WTC11 (cell line): ENCODE results near the gene ETV1. TPM values are rescaled to one million over a fixed set of nuclear protein-coding genes. Genes with fewer than 3 reads are reported as not detected.

Source experiments
- ATAC-seq: fragments of 200-7000 bp; cut with Tn5 transposase; 2 replicates; pipeline ENCODE4 v1.10.0; 2021; ENCODE audit warnings: mild to moderate bottlenecking, moderate library complexity
- CTCF ChIA-PET: fragments of 300-600 bp; sonication (Branson Sonifier 250); formaldehyde crosslinking; loops from one replicate; lab custom pipeline; 2021; ENCODE audit warnings: antibody characterized with exemption; lab: Charles Lee
- POLR2A ChIA-PET: fragments of 350-600 bp; sonication (Branson Sonifier 250); formaldehyde crosslinking; loops from one replicate; lab custom pipeline; 2021; ENCODE audit warnings: antibody characterized with exemption; lab: Charles Lee
- DNase-seq: peaks from one replicate; pipeline ENCODE4 v3.0.0; 2021; ENCODE audit warnings: low spot score
- H3K27ac Mint-ChIP-seq: 2 replicates; pipeline ENCODE4 v1.8.0; 2021; ENCODE audit warnings: mixed read lengths
- H3K27me3 Mint-ChIP-seq: 2 replicates; pipeline ENCODE4 v1.8.0; 2021; ENCODE audit warnings: low read depth, mild to moderate bottlenecking, moderate library complexity, mixed read lengths
- H3K36me3 Mint-ChIP-seq: 2 replicates; pipeline ENCODE4 v1.8.0; 2021; ENCODE audit warnings: mixed read lengths
- H3K4me1 Mint-ChIP-seq: 2 replicates; pipeline ENCODE4 v1.8.0; 2022; ENCODE audit warnings: mixed read lengths
- H3K4me3 Mint-ChIP-seq: 2 replicates; pipeline ENCODE4 v1.8.0; 2021; ENCODE audit warnings: mild to moderate bottlenecking, moderate library complexity, mixed read lengths
- H3K9me3 Mint-ChIP-seq: 2 replicates; pipeline ENCODE4 v1.8.0; 2021; ENCODE audit warnings: mixed read lengths
- FOXK1 ChIP-seq: sonication (generic); formaldehyde crosslinking; IDR thresholded peaks from 2 replicates; pipeline ENCODE4 v1.8.0; 2022; ENCODE audit warnings: mild to moderate bottlenecking, moderate library complexity, missing genetic modification reagents
- HMGA2 ChIP-seq: fragments of 250-450 bp; sonication (Bioruptor Pico); IDR thresholded peaks from 2 replicates; pipeline ENCODE4 v1.4.0; 2021; ENCODE audit warnings: mild to moderate bottlenecking, moderate library complexity
- MXD4 ChIP-seq: fragments of 250-450 bp; sonication (Bioruptor Pico); IDR thresholded peaks from 2 replicates; pipeline ENCODE4 v1.8.0; 2021; ENCODE audit warnings: mild to moderate bottlenecking, moderate library complexity, borderline replicate concordance
- NFE2L1 ChIP-seq: sonication (generic); formaldehyde crosslinking; IDR thresholded peaks from 2 replicates; pipeline ENCODE4 v1.8.1; 2023; ENCODE audit warnings: missing genetic modification reagents
- PRRX2 ChIP-seq: fragments of 250-450 bp; sonication (Bioruptor Pico); IDR thresholded peaks from 2 replicates; pipeline ENCODE4 v1.8.0; 2021; ENCODE audit warnings: mild to moderate bottlenecking
- SMAD4 ChIP-seq: sonication (generic); formaldehyde crosslinking; IDR thresholded peaks from 2 replicates; pipeline ENCODE4 v1.8.0; 2022; ENCODE audit warnings: mild to moderate bottlenecking, missing genetic modification reagents
- TCF7 ChIP-seq: sonication (generic); formaldehyde crosslinking; IDR thresholded peaks from 2 replicates; pipeline ENCODE4 v1.8.0; 2022; ENCODE audit warnings: mild to moderate bottlenecking, low read depth, missing genetic modification reagents, moderate library complexity
- ZNF219 ChIP-seq: sonication (generic); formaldehyde crosslinking; IDR thresholded peaks from 2 replicates; pipeline ENCODE4 v1.8.0; 2023; ENCODE audit warnings: missing genetic modification reagents, mild to moderate bottlenecking, borderline replicate concordance
- ZNF396 ChIP-seq: fragments of 250-450 bp; sonication (Bioruptor Pico); IDR thresholded peaks from 2 replicates; pipeline ENCODE4 v1.8.0; 2021; ENCODE audit warnings: mild to moderate bottlenecking, moderate library complexity, borderline replicate concordance
- ZNF671 ChIP-seq: fragments of 250-450 bp; sonication (Bioruptor Pico); IDR thresholded peaks from 2 replicates; pipeline ENCODE4 v1.8.0; 2021; ENCODE audit warnings: mild to moderate bottlenecking
- total RNA-seq: library from RNA; stranded (reverse); gene quantifications from 3 replicates; pipeline ENCODE4 v1.2.3, GENCODE V29; 2021
- TF ChIP-seq, protein P1 (sequence below): sonication (generic); formaldehyde crosslinking; IDR thresholded peaks from 2 replicates; pipeline ENCODE4 v1.8.0; 2022; ENCODE audit warnings: missing genetic modification reagents
- TF ChIP-seq, protein P2 (sequence below): sonication (generic); formaldehyde crosslinking; conservative IDR thresholded peaks from 2 replicates; pipeline ENCODE4 v1.8.1; 2022; ENCODE audit warnings: mild to moderate bottlenecking, missing genetic modification reagents
- TF ChIP-seq, protein P3 (sequence below): sonication (generic); formaldehyde crosslinking; IDR thresholded peaks from 2 replicates; pipeline ENCODE4 v1.8.0; 2023; ENCODE audit warnings: missing genetic modification reagents
- TF ChIP-seq, protein P4 (sequence below): sonication (generic); formaldehyde crosslinking; IDR thresholded peaks from 2 replicates; pipeline ENCODE4 v1.8.1; 2023; ENCODE audit warnings: mild to moderate bottlenecking, missing genetic modification reagents, moderate library complexity
- TF ChIP-seq, protein P5 (sequence below): sonication (generic); formaldehyde crosslinking; IDR thresholded peaks from 2 replicates; pipeline ENCODE4 v1.8.0; 2022; ENCODE audit warnings: mild to moderate bottlenecking, missing genetic modification reagents
- TF ChIP-seq, protein P6 (sequence below): sonication (generic); formaldehyde crosslinking; IDR thresholded peaks from 2 replicates; pipeline ENCODE4 v1.8.1; 2022; ENCODE audit warnings: missing genetic modification reagents, borderline replicate concordance
- TF ChIP-seq, protein P7 (sequence below): sonication (generic); formaldehyde crosslinking; IDR thresholded peaks from 2 replicates; pipeline ENCODE4 v1.8.0; 2023; ENCODE audit warnings: missing genetic modification reagents, mild to moderate bottlenecking, borderline replicate concordance
- TF ChIP-seq, protein P8 (sequence below): fragments of 250-450 bp; sonication (Bioruptor Pico); IDR thresholded peaks from 2 replicates; pipeline ENCODE4 v1.9.0; 2021; ENCODE audit warnings: mild to moderate bottlenecking, borderline replicate concordance

The ETV1 gene
- total RNA-seq, 1 experiment from 2014 or later: 76.6 TPM

DNA sequence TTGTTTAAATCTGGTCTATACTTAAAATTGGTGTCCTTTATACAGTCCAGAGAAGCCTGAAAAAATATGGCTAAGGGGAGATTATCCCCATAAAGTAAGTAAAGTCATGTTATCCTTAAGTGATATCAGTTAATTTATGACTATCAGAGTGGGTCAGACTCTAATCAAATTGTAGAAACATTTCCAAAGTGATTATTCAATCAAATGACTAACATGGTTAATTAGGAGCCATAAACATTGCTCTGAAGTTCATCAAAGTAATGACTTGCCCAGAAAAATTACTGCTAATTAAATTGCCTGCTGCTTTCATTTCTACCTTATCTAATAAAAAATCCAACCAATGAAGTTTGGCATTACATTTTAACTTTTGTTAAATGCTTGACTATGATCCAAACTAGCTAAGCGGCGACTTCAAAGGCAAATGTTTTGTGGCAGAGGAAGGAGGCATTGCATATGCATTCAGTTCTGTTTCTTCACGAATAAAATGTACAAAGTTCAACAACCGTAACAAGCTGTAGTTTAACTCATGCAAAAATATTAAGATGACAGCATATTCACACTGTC is 76.7 kb downstream of the ETV1 start (continued):
- TF ChIP-seq, protein P1, sequence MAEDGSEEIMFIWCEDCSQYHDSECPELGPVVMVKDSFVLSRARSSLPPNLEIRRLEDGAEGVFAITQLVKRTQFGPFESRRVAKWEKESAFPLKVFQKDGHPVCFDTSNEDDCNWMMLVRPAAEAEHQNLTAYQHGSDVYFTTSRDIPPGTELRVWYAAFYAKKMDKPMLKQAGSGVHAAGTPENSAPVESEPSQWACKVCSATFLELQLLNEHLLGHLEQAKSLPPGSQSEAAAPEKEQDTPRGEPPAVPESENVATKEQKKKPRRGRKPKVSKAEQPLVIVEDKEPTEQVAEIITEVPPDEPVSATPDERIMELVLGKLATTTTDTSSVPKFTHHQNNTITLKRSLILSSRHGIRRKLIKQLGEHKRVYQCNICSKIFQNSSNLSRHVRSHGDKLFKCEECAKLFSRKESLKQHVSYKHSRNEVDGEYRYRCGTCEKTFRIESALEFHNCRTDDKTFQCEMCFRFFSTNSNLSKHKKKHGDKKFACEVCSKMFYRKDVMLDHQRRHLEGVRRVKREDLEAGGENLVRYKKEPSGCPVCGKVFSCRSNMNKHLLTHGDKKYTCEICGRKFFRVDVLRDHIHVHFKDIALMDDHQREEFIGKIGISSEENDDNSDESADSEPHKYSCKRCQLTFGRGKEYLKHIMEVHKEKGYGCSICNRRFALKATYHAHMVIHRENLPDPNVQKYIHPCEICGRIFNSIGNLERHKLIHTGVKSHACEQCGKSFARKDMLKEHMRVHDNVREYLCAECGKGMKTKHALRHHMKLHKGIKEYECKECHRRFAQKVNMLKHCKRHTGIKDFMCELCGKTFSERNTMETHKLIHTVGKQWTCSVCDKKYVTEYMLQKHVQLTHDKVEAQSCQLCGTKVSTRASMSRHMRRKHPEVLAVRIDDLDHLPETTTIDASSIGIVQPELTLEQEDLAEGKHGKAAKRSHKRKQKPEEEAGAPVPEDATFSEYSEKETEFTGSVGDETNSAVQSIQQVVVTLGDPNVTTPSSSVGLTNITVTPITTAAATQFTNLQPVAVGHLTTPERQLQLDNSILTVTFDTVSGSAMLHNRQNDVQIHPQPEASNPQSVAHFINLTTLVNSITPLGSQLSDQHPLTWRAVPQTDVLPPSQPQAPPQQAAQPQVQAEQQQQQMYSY (CRISPR knock-in tag): no peak

DNA sequence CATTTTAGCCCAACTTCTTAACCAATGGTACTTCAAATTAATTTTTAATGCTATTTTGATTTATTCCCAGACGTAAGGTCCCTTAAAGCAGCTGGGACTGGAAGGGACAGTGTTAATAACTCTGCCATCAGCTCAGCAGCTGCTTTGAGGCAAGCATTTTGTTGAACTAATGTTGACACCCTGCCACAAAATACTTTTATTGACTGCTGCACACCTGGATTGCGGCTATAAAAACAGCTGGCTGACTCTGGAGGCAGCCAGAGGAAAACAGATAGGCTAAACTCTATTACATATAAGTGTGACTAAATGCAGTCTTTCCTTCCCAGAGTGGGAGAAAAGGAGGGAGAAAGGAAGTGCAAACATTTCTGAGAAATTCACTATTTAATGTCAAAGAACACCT is 77.6 kb downstream of the ETV1 start:
- Mint-ChIP-seq H3K4me3 (no peak overlapping the region), H3K27ac (no peak overlapping the region)
- CTCF ChIA-PET: no interaction called here
- TF ChIP-seq, protein P2, sequence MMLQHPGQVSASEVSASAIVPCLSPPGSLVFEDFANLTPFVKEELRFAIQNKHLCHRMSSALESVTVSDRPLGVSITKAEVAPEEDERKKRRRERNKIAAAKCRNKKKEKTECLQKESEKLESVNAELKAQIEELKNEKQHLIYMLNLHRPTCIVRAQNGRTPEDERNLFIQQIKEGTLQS (CRISPR knock-in tag): no peak
- TF ChIP-seq, protein P3, sequence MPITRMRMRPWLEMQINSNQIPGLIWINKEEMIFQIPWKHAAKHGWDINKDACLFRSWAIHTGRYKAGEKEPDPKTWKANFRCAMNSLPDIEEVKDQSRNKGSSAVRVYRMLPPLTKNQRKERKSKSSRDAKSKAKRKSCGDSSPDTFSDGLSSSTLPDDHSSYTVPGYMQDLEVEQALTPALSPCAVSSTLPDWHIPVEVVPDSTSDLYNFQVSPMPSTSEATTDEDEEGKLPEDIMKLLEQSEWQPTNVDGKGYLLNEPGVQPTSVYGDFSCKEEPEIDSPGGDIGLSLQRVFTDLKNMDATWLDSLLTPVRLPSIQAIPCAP (CRISPR knock-in tag): no peak
- TF ChIP-seq FOXK1 (CRISPR knock-in tag) (no peak), HMGA2 (CRISPR knock-in tag) (no peak), SMAD4 (no peak), ZNF219 (CRISPR knock-in tag) (no peak), MXD4 (CRISPR knock-in tag) (no peak), NFE2L1 (CRISPR knock-in tag) (no peak), PRRX2 (CRISPR knock-in tag) (no peak), ZNF396 (no peak), ZNF671 (CRISPR knock-in tag) (no peak), TCF7 (CRISPR knock-in tag) (no peak)
- TF ChIP-seq, protein P4, sequence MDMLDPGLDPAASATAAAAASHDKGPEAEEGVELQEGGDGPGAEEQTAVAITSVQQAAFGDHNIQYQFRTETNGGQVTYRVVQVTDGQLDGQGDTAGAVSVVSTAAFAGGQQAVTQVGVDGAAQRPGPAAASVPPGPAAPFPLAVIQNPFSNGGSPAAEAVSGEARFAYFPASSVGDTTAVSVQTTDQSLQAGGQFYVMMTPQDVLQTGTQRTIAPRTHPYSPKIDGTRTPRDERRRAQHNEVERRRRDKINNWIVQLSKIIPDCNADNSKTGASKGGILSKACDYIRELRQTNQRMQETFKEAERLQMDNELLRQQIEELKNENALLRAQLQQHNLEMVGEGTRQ: no peak
- TF ChIP-seq, protein P5, sequence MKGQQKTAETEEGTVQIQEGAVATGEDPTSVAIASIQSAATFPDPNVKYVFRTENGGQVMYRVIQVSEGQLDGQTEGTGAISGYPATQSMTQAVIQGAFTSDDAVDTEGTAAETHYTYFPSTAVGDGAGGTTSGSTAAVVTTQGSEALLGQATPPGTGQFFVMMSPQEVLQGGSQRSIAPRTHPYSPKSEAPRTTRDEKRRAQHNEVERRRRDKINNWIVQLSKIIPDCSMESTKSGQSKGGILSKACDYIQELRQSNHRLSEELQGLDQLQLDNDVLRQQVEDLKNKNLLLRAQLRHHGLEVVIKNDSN (CRISPR knock-in tag): no peak
- TF ChIP-seq, protein P6, sequence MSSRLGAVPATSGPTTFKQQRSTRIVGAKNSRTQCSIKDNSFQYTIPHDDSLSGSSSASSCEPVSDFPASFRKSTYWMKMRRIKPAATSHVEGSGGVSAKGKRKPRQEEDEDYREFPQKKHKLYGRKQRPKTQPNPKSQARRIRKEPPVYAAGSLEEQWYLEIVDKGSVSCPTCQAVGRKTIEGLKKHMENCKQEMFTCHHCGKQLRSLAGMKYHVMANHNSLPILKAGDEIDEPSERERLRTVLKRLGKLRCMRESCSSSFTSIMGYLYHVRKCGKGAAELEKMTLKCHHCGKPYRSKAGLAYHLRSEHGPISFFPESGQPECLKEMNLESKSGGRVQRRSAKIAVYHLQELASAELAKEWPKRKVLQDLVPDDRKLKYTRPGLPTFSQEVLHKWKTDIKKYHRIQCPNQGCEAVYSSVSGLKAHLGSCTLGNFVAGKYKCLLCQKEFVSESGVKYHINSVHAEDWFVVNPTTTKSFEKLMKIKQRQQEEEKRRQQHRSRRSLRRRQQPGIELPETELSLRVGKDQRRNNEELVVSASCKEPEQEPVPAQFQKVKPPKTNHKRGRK (CRISPR knock-in tag): no peak
- TF ChIP-seq, protein P7, sequence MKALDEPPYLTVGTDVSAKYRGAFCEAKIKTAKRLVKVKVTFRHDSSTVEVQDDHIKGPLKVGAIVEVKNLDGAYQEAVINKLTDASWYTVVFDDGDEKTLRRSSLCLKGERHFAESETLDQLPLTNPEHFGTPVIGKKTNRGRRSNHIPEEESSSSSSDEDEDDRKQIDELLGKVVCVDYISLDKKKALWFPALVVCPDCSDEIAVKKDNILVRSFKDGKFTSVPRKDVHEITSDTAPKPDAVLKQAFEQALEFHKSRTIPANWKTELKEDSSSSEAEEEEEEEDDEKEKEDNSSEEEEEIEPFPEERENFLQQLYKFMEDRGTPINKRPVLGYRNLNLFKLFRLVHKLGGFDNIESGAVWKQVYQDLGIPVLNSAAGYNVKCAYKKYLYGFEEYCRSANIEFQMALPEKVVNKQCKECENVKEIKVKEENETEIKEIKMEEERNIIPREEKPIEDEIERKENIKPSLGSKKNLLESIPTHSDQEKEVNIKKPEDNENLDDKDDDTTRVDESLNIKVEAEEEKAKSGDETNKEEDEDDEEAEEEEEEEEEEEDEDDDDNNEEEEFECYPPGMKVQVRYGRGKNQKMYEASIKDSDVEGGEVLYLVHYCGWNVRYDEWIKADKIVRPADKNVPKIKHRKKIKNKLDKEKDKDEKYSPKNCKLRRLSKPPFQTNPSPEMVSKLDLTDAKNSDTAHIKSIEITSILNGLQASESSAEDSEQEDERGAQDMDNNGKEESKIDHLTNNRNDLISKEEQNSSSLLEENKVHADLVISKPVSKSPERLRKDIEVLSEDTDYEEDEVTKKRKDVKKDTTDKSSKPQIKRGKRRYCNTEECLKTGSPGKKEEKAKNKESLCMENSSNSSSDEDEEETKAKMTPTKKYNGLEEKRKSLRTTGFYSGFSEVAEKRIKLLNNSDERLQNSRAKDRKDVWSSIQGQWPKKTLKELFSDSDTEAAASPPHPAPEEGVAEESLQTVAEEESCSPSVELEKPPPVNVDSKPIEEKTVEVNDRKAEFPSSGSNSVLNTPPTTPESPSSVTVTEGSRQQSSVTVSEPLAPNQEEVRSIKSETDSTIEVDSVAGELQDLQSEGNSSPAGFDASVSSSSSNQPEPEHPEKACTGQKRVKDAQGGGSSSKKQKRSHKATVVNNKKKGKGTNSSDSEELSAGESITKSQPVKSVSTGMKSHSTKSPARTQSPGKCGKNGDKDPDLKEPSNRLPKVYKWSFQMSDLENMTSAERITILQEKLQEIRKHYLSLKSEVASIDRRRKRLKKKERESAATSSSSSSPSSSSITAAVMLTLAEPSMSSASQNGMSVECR (CRISPR knock-in tag): no peak
- TF ChIP-seq, protein P8, sequence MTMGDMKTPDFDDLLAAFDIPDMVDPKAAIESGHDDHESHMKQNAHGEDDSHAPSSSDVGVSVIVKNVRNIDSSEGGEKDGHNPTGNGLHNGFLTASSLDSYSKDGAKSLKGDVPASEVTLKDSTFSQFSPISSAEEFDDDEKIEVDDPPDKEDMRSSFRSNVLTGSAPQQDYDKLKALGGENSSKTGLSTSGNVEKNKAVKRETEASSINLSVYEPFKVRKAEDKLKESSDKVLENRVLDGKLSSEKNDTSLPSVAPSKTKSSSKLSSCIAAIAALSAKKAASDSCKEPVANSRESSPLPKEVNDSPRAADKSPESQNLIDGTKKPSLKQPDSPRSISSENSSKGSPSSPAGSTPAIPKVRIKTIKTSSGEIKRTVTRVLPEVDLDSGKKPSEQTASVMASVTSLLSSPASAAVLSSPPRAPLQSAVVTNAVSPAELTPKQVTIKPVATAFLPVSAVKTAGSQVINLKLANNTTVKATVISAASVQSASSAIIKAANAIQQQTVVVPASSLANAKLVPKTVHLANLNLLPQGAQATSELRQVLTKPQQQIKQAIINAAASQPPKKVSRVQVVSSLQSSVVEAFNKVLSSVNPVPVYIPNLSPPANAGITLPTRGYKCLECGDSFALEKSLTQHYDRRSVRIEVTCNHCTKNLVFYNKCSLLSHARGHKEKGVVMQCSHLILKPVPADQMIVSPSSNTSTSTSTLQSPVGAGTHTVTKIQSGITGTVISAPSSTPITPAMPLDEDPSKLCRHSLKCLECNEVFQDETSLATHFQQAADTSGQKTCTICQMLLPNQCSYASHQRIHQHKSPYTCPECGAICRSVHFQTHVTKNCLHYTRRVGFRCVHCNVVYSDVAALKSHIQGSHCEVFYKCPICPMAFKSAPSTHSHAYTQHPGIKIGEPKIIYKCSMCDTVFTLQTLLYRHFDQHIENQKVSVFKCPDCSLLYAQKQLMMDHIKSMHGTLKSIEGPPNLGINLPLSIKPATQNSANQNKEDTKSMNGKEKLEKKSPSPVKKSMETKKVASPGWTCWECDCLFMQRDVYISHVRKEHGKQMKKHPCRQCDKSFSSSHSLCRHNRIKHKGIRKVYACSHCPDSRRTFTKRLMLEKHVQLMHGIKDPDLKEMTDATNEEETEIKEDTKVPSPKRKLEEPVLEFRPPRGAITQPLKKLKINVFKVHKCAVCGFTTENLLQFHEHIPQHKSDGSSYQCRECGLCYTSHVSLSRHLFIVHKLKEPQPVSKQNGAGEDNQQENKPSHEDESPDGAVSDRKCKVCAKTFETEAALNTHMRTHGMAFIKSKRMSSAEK: no peak
- TF ChIP-seq, all 79 proteins: peak for 0
- DNase-seq (no peak), ATAC-seq (no peak)
- Mint-ChIP-seq H3K36me3 (peaks cover 26% of the 10 kb centered on the region), H3K9me3 (no peaks in the 10 kb centered on the region), H3K27me3 (no peaks in the 10 kb centered on the region), H3K4me1 (peaks cover 28% of the 10 kb centered on the region)
- POLR2A ChIA-PET: no interaction called here
